Thoracic aorta (tissue), 2 donors: ENCODE data around the gene CLEC6A. TPM values are rescaled to one million over a fixed set of nuclear protein-coding genes. Genes with fewer than 3 reads are reported as not detected.

Experiments used
- ATAC-seq: fragments of 150-250 bp; one replicate; pipeline ENCODE4 v1.8.0; 2017; ENCODE audit warnings: low read depth; ENCODE audit not compliant: insufficient number of reproducible peaks, low FRiP score
- DNase-seq: peaks from one replicate; pipeline ENCODE4 v3.0.0-alpha.2; 2020; ENCODE audit warnings: low spot score
- H3K27ac ChIP-seq, 2 donors: fragments of 200-600 bp; sonication (generic); 1 replicate in 1 of 2; 2 replicates in 1 of 2; pipeline ENCODE4 v1.5.1; 2016; ENCODE audit warnings: mild to moderate bottlenecking in 2 of 2, moderate library complexity in 2 of 2
- H3K27me3 ChIP-seq: fragments of 200-600 bp; sonication (generic); replicated peaks from 2 replicates; pipeline ENCODE4 v1.6.0; 2016; ENCODE audit warnings: mild to moderate bottlenecking; ENCODE audit not compliant: insufficient read depth
- H3K36me3 ChIP-seq: fragments of 200-600 bp; sonication (generic); one replicate; pipeline ENCODE4 v1.5.1; 2016
- H3K4me1 ChIP-seq, 2 donors: fragments of 200-600 bp; sonication (generic); 1 replicate in 1 of 2; 2 replicates in 1 of 2; pipeline versions ENCODE4 v1.5.1 to v1.6.0; 2016; ENCODE audit warnings: low read depth in 2 of 2, mild to moderate bottlenecking in 1 of 2; ENCODE audit not compliant: control insufficient read depth in 1 of 2
- H3K4me3 ChIP-seq: fragments of 200-600 bp; sonication (generic); 2 replicates; pipeline ENCODE4 v1.5.1; 2016; ENCODE audit warnings: mild to moderate bottlenecking
- H3K9me3 ChIP-seq: fragments of 200-600 bp; sonication (generic); 2 replicates; pipeline ENCODE4 v1.5.1; 2016
- total RNA-seq, 2 donors: library from RNA; depleted of rRNA; stranded (reverse); fragments of >200 nt; gene quantifications; one replicate each; pipeline versions ENCODE4 v1.1.0 to v1.2.3, GENCODE V29; 2016
- TF ChIP-seq, protein P1 (sequence below): fragments of 200-600 bp; sonication (generic); IDR thresholded peaks from one replicate; pipeline ENCODE4 v1.5.1; 2019; ENCODE audit warnings: antibody characterized with exemption

Gene CLEC6A
- total RNA-seq, 2 donors from 2014 or later: not detected

- ATAC-seq: no peak
- Histone ChIP-seq H3K27me3 (no peaks in the 10 kb centered on the region), H3K36me3 (no peaks in the 10 kb centered on the region), H3K4me1 (no peaks in the 10 kb centered on the region), H3K27ac (no peak overlapping the region), H3K9me3 (no peaks in the 10 kb centered on the region), H3K4me3 (no peak overlapping the region)
- no peak for DNase-seq
- TF ChIP-seq, protein P1, sequence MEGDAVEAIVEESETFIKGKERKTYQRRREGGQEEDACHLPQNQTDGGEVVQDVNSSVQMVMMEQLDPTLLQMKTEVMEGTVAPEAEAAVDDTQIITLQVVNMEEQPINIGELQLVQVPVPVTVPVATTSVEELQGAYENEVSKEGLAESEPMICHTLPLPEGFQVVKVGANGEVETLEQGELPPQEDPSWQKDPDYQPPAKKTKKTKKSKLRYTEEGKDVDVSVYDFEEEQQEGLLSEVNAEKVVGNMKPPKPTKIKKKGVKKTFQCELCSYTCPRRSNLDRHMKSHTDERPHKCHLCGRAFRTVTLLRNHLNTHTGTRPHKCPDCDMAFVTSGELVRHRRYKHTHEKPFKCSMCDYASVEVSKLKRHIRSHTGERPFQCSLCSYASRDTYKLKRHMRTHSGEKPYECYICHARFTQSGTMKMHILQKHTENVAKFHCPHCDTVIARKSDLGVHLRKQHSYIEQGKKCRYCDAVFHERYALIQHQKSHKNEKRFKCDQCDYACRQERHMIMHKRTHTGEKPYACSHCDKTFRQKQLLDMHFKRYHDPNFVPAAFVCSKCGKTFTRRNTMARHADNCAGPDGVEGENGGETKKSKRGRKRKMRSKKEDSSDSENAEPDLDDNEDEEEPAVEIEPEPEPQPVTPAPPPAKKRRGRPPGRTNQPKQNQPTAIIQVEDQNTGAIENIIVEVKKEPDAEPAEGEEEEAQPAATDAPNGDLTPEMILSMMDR: no peak
These were observed 53.4 kb downstream of the CLEC6A start for GRCh38 chr12:8508910-8509841.

DNA sequence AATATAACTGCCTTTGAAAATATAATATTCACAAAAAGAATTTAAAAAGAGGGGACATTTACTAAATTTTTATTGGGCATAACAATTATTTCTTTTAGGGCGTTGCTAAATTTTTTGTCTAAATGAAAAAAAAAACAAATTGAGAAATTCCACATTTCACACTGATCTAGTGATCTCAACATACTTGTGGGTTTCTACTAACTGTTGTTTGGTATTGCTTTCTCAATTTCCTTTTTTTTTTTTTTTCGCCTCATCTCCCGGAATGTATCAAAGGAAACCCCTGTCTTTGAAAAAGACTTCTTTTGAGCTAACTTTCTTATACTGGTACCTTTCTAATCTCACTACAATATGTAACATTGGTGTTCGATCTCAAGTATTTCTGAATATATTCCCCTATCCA is 57.5 kb downstream of the CLEC6A start, which contains the start of gene CLEC4D:
Gene CLEC4D (plus strand): TSS at position 248 of the 400 bp plus-strand sequence. CDS start 230 bp downstream, outside the sequence.
- TF ChIP-seq, protein P1: no peak
- DNase-seq (no peak), ATAC-seq (no peak)
- no peaks in the 10 kb centered on the region for H3K9me3 ChIP-seq
- no peaks in the 10 kb centered on the region for H3K4me1 ChIP-seq
- H3K4me3 ChIP-seq: no peak within 1 kb of the TSS
- H3K36me3 ChIP-seq: no peaks in the 10 kb centered on the region
- H3K27me3 ChIP-seq: no peaks in the 10 kb centered on the region
- no peak within 1 kb of the TSS for H3K27ac ChIP-seq

GRCh38 chr12:8517971-8518370 is 62.2 kb downstream of the CLEC6A start:
- Histone ChIP-seq H3K27ac (no peak overlapping the region), H3K4me1 (no peaks in the 10 kb centered on the region), H3K9me3 (no peaks in the 10 kb centered on the region), H3K36me3 (no peaks in the 10 kb centered on the region), H3K4me3 (no peak overlapping the region), H3K27me3 (no peaks in the 10 kb centered on the region)
- TF ChIP-seq, protein P1: no peak
- no peak for DNase-seq
- no peak for ATAC-seq

GRCh38 chr12:8519171-8519570 is 63.4 kb downstream of the CLEC6A start:
- no peak overlapping the region for H3K4me3 ChIP-seq
- no peaks in the 10 kb centered on the region for H3K9me3 ChIP-seq
- H3K36me3 ChIP-seq: no peaks in the 10 kb centered on the region
- no peak for ATAC-seq
- TF ChIP-seq, protein P1: no peak
- no peaks in the 10 kb centered on the region for H3K4me1 ChIP-seq
- no peak for DNase-seq
- H3K27me3 ChIP-seq: no peaks in the 10 kb centered on the region
- H3K27ac ChIP-seq: no peak overlapping the region

GRCh38 chr12:8527250-8528130 is 71.7 kb downstream of the CLEC6A start:
- no peaks in the 10 kb centered on the region for H3K9me3 ChIP-seq
- H3K27ac ChIP-seq: no peak overlapping the region
- H3K4me1 ChIP-seq: no peaks in the 10 kb centered on the region
- TF ChIP-seq, protein P1: no peak
- ATAC-seq (no peak), DNase-seq (no peak)
- no peaks in the 10 kb centered on the region for H3K36me3 ChIP-seq
- no peak overlapping the region for H3K4me3 ChIP-seq
- H3K27me3 ChIP-seq: no peaks in the 10 kb centered on the region
